DMS153 (cell line): Measurements from ENCODE around the gene A4GNT.

Experiments used
- DNase-seq: peaks from one replicate; lab custom pipeline; 2025; lab: John Stamatoyannopoulos, UW

Gene A4GNT

DNA sequence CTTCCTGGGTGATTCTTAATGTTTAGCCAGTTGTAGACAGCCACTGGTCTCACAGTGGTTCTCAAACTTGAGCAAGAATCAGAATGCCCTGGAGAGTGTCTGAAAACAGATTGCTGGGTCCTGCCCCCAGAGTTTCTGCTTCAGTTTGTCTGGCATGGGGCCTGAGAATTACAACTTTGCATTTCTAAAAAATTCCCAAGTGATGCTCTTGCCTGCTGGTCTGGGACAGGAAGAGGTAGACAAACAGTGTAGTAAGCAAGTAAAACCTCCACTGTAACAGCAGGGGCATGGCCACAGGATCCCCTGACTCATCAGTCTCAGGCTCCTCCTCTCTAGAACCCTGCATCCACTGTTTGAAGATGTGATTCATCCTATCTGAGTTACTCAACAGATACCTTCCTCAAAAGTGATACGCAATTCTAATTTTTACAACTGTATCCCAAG is 53.3 kb downstream of the A4GNT start:
- no peak for DNase-seq

DNA sequence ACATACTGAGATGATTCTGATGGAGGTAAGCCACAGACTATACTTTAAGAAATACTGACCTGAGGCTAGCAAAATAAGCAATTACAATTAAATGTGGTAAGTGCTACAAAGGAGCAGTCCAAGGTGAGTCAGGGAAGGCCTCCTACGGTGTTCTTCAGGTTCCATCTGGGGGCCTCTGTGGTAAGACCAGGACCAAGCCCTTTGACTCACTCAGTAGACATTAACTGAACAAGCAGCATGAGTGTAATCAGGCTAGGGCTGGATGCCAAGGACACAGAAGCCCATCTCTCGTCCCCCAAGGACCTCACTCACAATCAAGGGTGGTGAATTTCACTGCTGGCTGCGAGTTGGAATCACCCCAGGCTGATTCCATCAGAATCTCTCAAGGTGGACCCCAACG is 54.1 kb downstream of the A4GNT start:
- DNase-seq, result no peak
